H9 (cell line): ENCODE results near the gene MTOR. TPM values are rescaled to one million over a fixed set of nuclear protein-coding genes. Genes with fewer than 3 reads are reported as not detected.

Source experiments
- DNase-seq: peaks from one replicate; pipeline ENCODE4 v3.0.0-alpha.2; 2017
- H2AFZ ChIP-seq: one replicate; pipeline ENCODE4 v1.6.1; 2013; ENCODE audit warnings: mild to moderate bottlenecking, low read length, control low read depth, moderate library complexity
- H2AK5ac ChIP-seq: 2 replicates; pipeline ENCODE4 v1.6.1; 2013; ENCODE audit warnings: low read length, control low read depth, mixed read lengths; ENCODE audit not compliant: insufficient read length
- H2BK120ac ChIP-seq: one replicate; pipeline ENCODE4 v1.6.1; 2013; ENCODE audit warnings: low read depth, mild to moderate bottlenecking, low read length, control low read depth, inconsistent platforms; ENCODE audit not compliant: poor library complexity, severe bottlenecking
- H2BK12ac ChIP-seq: 2 replicates; pipeline ENCODE4 v1.6.1; 2013; ENCODE audit warnings: low read length, control low read depth, mixed read lengths, low read depth; ENCODE audit not compliant: insufficient read length
- H2BK15ac ChIP-seq: 2 replicates; pipeline ENCODE4 v1.6.1; 2013; ENCODE audit warnings: low read depth, low read length, control low read depth
- H2BK20ac ChIP-seq: one replicate; pipeline ENCODE4 v1.6.1; 2013; ENCODE audit warnings: low read depth, mild to moderate bottlenecking, low read length, control low read depth, inconsistent platforms; ENCODE audit not compliant: poor library complexity, severe bottlenecking
- H2BK5ac ChIP-seq: 2 replicates; pipeline ENCODE4 v1.6.1; 2013; ENCODE audit warnings: low read length, control low read depth, mixed read lengths; ENCODE audit not compliant: insufficient read length
- H3K14ac ChIP-seq: 2 replicates; pipeline ENCODE4 v1.6.1; 2013; ENCODE audit warnings: low read length, control low read depth; ENCODE audit not compliant: insufficient read depth
- H3K18ac ChIP-seq: 2 replicates; pipeline ENCODE4 v1.6.1; 2013; ENCODE audit warnings: low read depth, mild to moderate bottlenecking, mixed read lengths, low read length, control low read depth; ENCODE audit not compliant: insufficient read length
- H3K23ac ChIP-seq: 2 replicates; pipeline ENCODE4 v1.6.1; 2013; ENCODE audit warnings: low read length, control low read depth, mixed read lengths, low read depth; ENCODE audit not compliant: insufficient read length
- H3K23me2 ChIP-seq: 2 replicates; pipeline ENCODE4 v1.6.1; 2013; ENCODE audit warnings: low read depth, mild to moderate bottlenecking, mixed read lengths, low read length, control low read depth; ENCODE audit not compliant: insufficient read length, poor library complexity, severe bottlenecking
- H3K27ac ChIP-seq: 2 replicates; pipeline ENCODE4 v1.5.1; 2013; ENCODE audit warnings: low read length, control low read depth, mixed read lengths, low read depth; ENCODE audit not compliant: insufficient read length
- H3K27me3 ChIP-seq: 2 replicates; pipeline ENCODE4 v1.6.1; 2013; ENCODE audit warnings: low read length, control low read depth, inconsistent platforms; ENCODE audit not compliant: insufficient read depth
- H3K4ac ChIP-seq: 2 replicates; pipeline ENCODE4 v1.6.1; 2013; ENCODE audit warnings: low read depth, mild to moderate bottlenecking, control low read depth, inconsistent platforms, low read length, moderate library complexity
- H3K4me1 ChIP-seq: 2 replicates; pipeline ENCODE4 v1.6.1; 2013; ENCODE audit warnings: low read length, control low read depth, inconsistent platforms; ENCODE audit not compliant: insufficient read depth
- H3K4me2 ChIP-seq: 2 replicates; pipeline ENCODE4 v1.6.1; 2013; ENCODE audit warnings: low read length, control low read depth, mixed read lengths; ENCODE audit not compliant: insufficient read length, insufficient read depth
- H3K56ac ChIP-seq: 2 replicates; pipeline ENCODE4 v1.6.1; 2013; ENCODE audit warnings: low read depth, mild to moderate bottlenecking, mixed read lengths, low read length, control low read depth; ENCODE audit not compliant: insufficient read length
- H3K79me1 ChIP-seq: 2 replicates; pipeline ENCODE4 v1.6.1; 2013; ENCODE audit warnings: low read depth, mild to moderate bottlenecking, moderate library complexity, low read length, control low read depth, inconsistent platforms; ENCODE audit not compliant: insufficient read depth, poor library complexity, severe bottlenecking
- H3K79me2 ChIP-seq: 2 replicates; pipeline ENCODE4 v1.6.1; 2013; ENCODE audit warnings: low read length, control low read depth, inconsistent platforms; ENCODE audit not compliant: insufficient read depth
- H3K9ac ChIP-seq: 2 replicates; pipeline ENCODE4 v1.6.1; 2013; ENCODE audit warnings: low read length, control low read depth, mixed read lengths; ENCODE audit not compliant: insufficient read length; ENCODE audit errors: extremely low read depth
- H3K9me3 ChIP-seq: one replicate; pipeline ENCODE4 v1.6.1; 2013; ENCODE audit warnings: low read depth, low read length, inconsistent platforms; ENCODE audit not compliant: control insufficient read depth
- H3T11ph ChIP-seq: one replicate; pipeline ENCODE4 v1.6.1; 2013; ENCODE audit warnings: mild to moderate bottlenecking, low read length, control low read depth, inconsistent platforms
- H4K20me1 ChIP-seq: one replicate; pipeline ENCODE4 v1.6.1; 2013; ENCODE audit not compliant: control insufficient read depth, insufficient read length, insufficient read depth
- H4K5ac ChIP-seq: 2 replicates; pipeline ENCODE4 v1.6.1; 2013; ENCODE audit warnings: low read depth, mild to moderate bottlenecking, mixed read lengths, low read length, control low read depth; ENCODE audit not compliant: insufficient read length
- H4K8ac ChIP-seq: replicated peaks from 2 replicates; pipeline ENCODE4 v1.6.1; 2013; ENCODE audit warnings: low read length, control low read depth, mixed read lengths, low read depth; ENCODE audit not compliant: insufficient read length
- H4K91ac ChIP-seq: 2 replicates; pipeline ENCODE4 v1.6.1; 2013; ENCODE audit warnings: low read depth, mild to moderate bottlenecking, moderate library complexity, mixed read lengths, low read length, control low read depth; ENCODE audit not compliant: insufficient read length
- H3K27ac Mint-ChIP-seq, 3 experiments: 2 replicates in 2 of 3; 3 replicates in 1 of 3; pipeline ENCODE4 v1.8.0; 2020 to 2021; ENCODE audit warnings: mixed read lengths in 3 of 3, mild to moderate bottlenecking in 1 of 3, moderate library complexity in 1 of 3
- H3K27me3 Mint-ChIP-seq: 2 replicates; pipeline ENCODE4 v1.8.0; 2021; ENCODE audit warnings: low read depth, mild to moderate bottlenecking, moderate library complexity, mixed read lengths
- H3K36me3 Mint-ChIP-seq, 3 experiments: 2 replicates in 2 of 3; 3 replicates in 1 of 3; pipeline ENCODE4 v1.8.0; 2020 to 2021; ENCODE audit warnings: low read depth in 3 of 3, mixed read lengths in 3 of 3; ENCODE audit not compliant: insufficient read depth in 1 of 3
- H3K4me1 Mint-ChIP-seq, 2 experiments: 2 replicates each; pipeline ENCODE4 v1.8.0; 2020; ENCODE audit warnings: mixed read lengths in 2 of 2
- H3K4me3 Mint-ChIP-seq, 2 experiments: 2 replicates in 1 of 2; 3 replicates in 1 of 2; pipeline ENCODE4 v1.8.0; 2020 to 2021; ENCODE audit warnings: mild to moderate bottlenecking in 2 of 2, mixed read lengths in 2 of 2, moderate library complexity in 1 of 2
- H3K9me3 Mint-ChIP-seq, 2 experiments: 2 replicates in 1 of 2; 3 replicates in 1 of 2; pipeline ENCODE4 v1.8.0; 2020; ENCODE audit warnings: mild to moderate bottlenecking in 2 of 2, mixed read lengths in 2 of 2, moderate library complexity in 1 of 2
- CTCF ChIP-seq: fragments of 200-600 bp; sonication (generic); conservative IDR thresholded peaks from 3 replicates; pipeline ENCODE4 v1.8.0; 2021; ENCODE audit warnings: antibody characterized with exemption, mild to moderate bottlenecking
- WGBS: extraction: QIAGEN DNeasy Blood & Tissue Kit; methylation state at CpG from one replicate; pipeline ENCODE4 v1.1.7; 2013; ENCODE audit warnings: missing lambda C conversion rate, low lambda C conversion rate, mixed read lengths; ENCODE audit not compliant: insufficient read length; ENCODE audit errors: extremely low coverage; 5-methylcytosine and 5-hydroxymethylcytosine counted together
- total RNA-seq: library from RNA; stranded (reverse); gene quantifications from 2 replicates; pipeline ENCODE4 v1.2.1, GENCODE V29; 2021

The MTOR gene
- total RNA-seq, 1 experiment from 2014 or later: 67.5 TPM

GRCh38 chr1:11126569-11126968 lies 135.8 kb downstream of the MTOR start:
- Mint-ChIP-seq H3K36me3 (peaks cover 42 to 91% (median 71%) of the 10 kb centered on the region in 3 experiments; a peak in 6 of 7 replicates), H3K27ac (no peak overlapping the region)

More at GRCh38 chr1:11126569-11126968, 135.8 kb downstream of the MTOR start:
- Histone ChIP-seq H3T11ph (no peak overlapping the region), H3K4me1 (no peaks in the 10 kb centered on the region), H3K56ac (no peak overlapping the region), H3K4me2 (no peak overlapping the region), H3K23me2 (no peaks in the 10 kb centered on the region), H3K79me1 (no peaks in the 10 kb centered on the region), H4K91ac (no peak overlapping the region), H2BK15ac (no peak overlapping the region), H3K18ac (no peak overlapping the region), H3K4ac (no peak overlapping the region), H3K9ac (no peak overlapping the region), H4K8ac (no peak overlapping the region), H4K20me1 (no peaks in the 10 kb centered on the region), H2BK5ac (no peak overlapping the region), H2AFZ (no peak overlapping the region), H2BK12ac (no peak overlapping the region), H3K27ac (no peak overlapping the region), H3K27me3 (no peaks in the 10 kb centered on the region), H2BK20ac (no peak overlapping the region), H2BK120ac (no peak overlapping the region), H3K9me3 (no peaks in the 10 kb centered on the region), H3K79me2 (no peaks in the 10 kb centered on the region), H3K23ac (no peak overlapping the region), H2AK5ac (no peak overlapping the region), H4K5ac (no peak overlapping the region), H3K14ac (no peak overlapping the region)
- H3K9me3 Mint-ChIP-seq: no peaks in the 10 kb centered on the region
- no peaks in the 10 kb centered on the region; the same call in 1 of the 2 replicates for H3K27me3 Mint-ChIP-seq
- no CpG with 5 or more reads among the region's 5 CpGs for WGBS
- no peaks in the 10 kb centered on the region for H3K4me1 Mint-ChIP-seq
- H3K4me3 Mint-ChIP-seq: no peak overlapping the region; a peak in 1 of 5 replicates
- no peak for DNase-seq
- TF ChIP-seq CTCF: no peak
